Erythroblast (primary cell): ENCODE data around the gene CD3D.

Experiments
- GATA1 ChIP-seq: IDR thresholded peaks from 2 replicates; pipeline ENCODE4 v1.6.1; 2011; ENCODE audit warnings: low read depth, mild to moderate bottlenecking, control low read depth, low read length, moderate library complexity
- POLR2A ChIP-seq: IDR thresholded peaks from 2 replicates; pipeline ENCODE4 v1.6.1; 2011; ENCODE audit warnings: mild to moderate bottlenecking, low read length

DNA sequence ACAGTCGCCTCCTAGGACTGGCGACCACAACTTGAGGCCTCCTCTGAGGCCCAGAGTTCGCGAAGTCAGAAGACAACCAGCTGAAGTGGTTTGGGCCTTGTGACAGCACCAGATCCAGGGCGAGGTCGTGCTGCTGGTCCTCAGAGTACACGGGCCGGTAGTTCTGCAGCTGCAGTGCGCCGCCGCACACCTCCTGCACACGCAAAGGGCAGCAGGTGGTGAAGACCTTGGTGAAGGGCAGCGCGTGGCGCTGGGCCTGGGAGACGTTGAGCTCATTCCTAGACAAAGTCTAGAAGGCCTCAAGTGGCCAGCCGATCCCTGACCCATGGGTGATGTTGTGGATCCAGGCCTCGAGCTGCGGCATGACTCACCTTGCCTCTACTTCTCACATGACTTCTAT, 19.8 kb downstream of the CD3D start:
- TF ChIP-seq POLR2A (no peak), GATA1 (no peak)
